ENCODE results near the gene C19orf18. TPM values are rescaled to one million over a fixed set of nuclear protein-coding genes. Genes with fewer than 3 reads are reported as not detected.

Gene C19orf18
- total RNA-seq, 2 experiments from 2014 or later, result not detected

DNA sequence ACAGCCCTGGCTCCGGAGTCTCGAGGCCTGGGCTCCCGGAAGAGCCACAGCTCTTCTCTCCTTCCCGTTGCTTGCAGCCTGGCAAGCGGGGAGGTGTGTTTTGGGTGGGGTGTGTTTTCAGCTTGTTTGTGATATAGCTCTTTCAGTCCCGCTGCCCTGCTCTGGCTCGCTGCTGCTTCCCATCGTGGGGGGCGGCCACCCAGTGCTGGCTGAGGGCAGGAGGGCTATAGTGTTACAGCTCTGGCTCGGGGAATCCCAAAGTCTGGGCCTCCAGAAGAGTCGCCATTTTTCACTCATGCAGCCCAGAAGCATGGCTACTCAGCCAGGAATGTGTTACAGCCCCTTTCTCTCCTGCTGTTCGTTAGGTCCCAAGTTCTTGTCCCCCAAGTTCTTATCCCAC lies 24.6 kb downstream of the C19orf18 start:
- CTCF ChIA-PET, result no interaction called here
- POLR2A ChIA-PET, result interaction anchor here (0.6 kb wide), 1 partner anchor 135 kb away, joined by 3 read pairs; no protein-coding TSS in a partner anchor

DNA sequence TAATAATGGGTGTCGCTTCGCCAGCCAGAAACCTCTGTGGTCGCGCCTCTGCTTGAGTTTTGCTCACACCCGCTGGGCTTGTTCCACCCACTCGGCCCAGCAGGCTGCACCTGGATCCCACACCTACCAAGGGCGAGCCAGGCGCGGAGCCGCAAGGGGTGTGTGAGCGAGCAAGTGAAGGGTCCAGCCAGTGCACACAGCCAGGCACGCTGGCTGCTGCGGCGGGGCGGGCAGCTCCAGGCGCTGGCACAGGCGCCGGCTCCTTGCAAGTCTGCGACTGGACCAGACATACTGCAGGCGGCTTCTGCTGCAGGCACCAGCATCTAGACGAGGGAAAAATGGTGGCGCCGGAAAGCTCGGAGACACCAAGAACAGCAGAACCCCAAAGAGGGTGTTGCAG lies 25.0 kb downstream of the C19orf18 start:
- POLR2A ChIA-PET, result no interaction called here
- CTCF ChIA-PET, result no interaction called here

DNA sequence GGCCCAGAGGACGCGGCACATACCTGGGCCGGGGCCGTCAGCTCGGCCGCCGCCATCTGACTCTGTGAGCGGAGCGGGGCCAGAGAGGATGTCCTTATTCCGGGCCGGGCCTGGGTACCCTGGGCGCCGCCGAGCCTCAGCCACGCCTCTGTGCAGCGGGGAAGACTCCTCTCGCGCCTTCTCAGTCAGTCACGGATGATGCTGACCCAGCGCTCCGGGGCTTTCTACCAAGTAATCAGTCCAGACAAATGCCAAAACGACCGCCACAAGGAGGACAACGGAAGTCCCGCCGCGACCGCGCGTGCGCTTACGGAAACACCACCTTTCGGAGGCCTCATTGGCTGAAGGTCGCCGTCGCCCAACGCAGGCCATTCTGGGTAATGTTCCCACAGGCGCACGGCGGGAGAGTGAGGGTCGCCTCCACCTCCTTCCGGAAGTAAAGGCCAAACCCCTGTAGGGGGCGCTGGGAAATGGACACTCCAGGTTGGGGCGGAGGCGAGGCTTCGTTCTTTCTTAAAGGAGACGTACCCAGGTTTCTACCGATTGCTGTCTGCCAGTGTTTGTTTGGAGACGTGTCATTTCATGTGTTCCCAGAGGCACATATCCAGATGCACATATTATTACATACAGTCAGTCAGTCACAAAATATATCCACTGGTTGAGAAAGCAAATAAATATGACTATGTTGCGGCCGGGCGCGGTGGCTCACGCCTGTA lies 26.8 kb downstream of the C19orf18 start, which contains the start of gene ZNF256:
ZNF256 (minus strand) TSS at position 288 of the 716 bp plus-strand sequence; CDS start at position 56, 232 bp downstream.
- POLR2A ChIA-PET, result interaction anchor here (0.7 kb wide), 1 partner anchor 17 kb away, joined by 4 read pairs; no protein-coding TSS in a partner anchor
- CTCF ChIA-PET, result interaction anchor here (0.6 kb wide), 1 partner anchor 12 kb away, joined by 3 read pairs; no protein-coding TSS in a partner anchor

DNA sequence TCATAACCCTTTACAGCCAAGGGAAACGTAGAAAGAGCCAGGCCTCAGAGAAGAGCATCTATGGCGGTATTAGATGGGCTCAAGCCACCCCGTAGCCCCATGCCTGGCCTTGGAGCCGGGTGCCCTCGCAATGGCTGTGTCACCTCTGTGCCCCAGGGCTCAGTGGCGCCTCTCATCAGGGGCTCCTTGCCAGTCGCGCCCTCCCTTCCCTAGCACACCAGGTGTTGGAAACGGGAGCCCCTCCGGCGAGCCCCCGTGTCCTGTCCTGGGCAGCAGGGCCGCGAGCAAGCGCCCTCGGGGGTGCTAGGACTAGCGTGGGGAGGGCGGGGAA lies 27.3 kb downstream of the C19orf18 start:
- ChIA-PET CTCF (no interaction called here), POLR2A (no interaction called here)

DNA sequence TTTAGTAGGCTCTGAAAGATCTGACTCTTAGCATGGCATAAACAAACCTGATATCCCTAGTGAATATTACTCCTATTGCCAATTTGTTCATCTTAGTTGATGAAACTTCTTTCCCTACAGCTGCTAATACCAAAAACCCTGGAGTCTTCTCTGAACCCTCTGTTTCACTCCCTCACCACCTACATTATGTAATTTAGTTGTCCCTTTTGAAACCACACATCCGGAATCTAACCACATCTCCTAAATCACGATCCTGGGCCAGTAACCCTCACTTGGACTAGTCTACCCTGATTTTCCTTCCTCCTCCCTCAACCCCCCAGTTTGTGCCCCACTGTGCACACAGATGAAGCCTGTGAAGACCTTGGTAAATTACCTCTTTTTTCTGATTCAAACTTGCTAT lies 28.0 kb downstream of the C19orf18 start:
- POLR2A ChIA-PET, result no interaction called here
- CTCF ChIA-PET, result no interaction called here

DNA sequence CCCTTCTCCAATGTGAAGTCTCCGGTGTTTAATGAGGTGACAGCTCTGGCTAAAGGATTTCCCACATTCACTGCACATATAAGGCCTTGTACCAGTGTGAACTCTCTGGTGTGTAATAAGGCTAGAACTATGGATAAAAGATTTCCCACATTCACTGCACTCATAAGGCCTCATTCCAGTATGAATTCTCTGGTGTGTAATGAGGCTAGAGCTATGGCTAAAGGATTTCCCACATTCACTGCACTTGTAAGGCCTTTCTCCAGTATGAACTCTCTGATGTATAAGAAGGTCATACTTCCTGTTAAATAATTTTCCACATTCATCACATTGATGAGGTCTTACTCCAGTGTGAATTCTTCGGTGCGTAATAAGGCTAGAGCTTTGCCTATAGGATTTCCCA lies 32.7 kb downstream of the C19orf18 start:
- POLR2A ChIA-PET, result no interaction called here
- CTCF ChIA-PET, result no interaction called here

GRCh38 chr19:57935731-57936130 lies 38.6 kb downstream of the C19orf18 start:
- ChIA-PET POLR2A (interaction anchor here (0.6 kb wide), 1 partner anchor 193 kb away, joined by 3 read pairs; no protein-coding TSS in a partner anchor), CTCF (interaction anchor here (0.6 kb wide), 2 partner anchors 13 to 155 kb away, joined by 3 read pairs; no protein-coding TSS in a partner anchor)

- CTCF ChIA-PET, result interaction anchor here (0.6 kb wide), 2 partner anchors 13 to 156 kb away, joined by 3 read pairs; no protein-coding TSS in a partner anchor
- POLR2A ChIA-PET, result interaction anchor here (0.6 kb wide), 1 partner anchor 192 kb away, joined by 3 read pairs; no protein-coding TSS in a partner anchor
Observed at GRCh38 chr19:57934820-57935665, 39.3 kb downstream of the C19orf18 start, which contains the start of gene ZNF418. Gene ZNF418 (minus strand): TSS chr19:57935402. CDS start chr19:57933822, 1,580 bp downstream.

- CTCF ChIA-PET, result no interaction called here
- POLR2A ChIA-PET, result no interaction called here
Observed at GRCh38 chr19:57927587-57927986, 46.7 kb downstream of the C19orf18 start.

DNA sequence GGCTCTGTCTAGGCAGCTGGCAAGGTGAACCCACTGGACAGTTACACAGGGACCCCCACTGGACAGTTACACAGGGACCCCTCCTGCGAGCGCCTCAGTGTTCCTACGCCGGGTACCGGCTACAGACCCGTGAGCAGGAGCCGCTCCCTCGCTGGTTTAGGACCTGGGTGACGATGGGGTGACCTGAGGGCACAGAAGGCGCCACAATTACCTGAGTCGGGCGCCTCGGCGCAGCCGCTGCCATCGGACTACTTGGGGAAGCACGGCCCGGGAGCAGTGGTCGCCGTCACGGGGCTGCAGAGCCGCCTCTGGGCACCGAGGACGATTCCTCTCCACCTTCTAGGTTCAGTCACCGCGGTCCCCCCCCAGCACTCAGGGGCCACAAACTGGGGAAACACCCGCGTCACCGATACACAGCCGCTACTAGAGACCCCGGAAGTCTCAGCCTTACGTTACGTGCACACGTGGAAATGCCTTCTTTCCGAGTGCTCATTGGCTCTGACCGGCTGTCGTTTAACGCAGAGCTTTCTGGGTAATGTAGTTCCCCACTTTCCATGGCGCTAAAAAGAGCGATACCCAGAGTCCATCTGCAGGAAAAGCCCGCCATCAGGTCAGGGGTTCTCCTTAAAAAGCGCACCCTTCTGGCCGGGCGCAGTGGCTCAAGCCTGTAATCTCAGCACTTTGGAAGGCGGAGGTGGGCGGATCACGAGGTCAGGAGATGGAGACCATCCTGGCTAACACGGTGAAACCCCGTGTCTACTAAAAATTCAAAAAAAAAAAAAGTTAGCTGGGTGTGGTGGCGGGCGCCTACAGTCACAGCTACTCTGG lies 58.0 kb downstream of the C19orf18 start, which contains the start of gene ZNF417:
ZNF417 (minus strand) TSS at position 425 of the 828 bp plus-strand sequence; CDS start at position 244, 181 bp downstream.
- CTCF ChIA-PET, result interaction anchor here (1.1 kb wide), 1 partner anchor 30 kb away, joined by 3 read pairs; no protein-coding TSS in a partner anchor
- POLR2A ChIA-PET, result interaction anchor here (0.6 kb wide), 3 partner anchors 86 to 436 kb away, joined by 3 to 4 read pairs (median 3); partner anchors contain the start of gene ZNF606

- POLR2A ChIA-PET, result no interaction called here
- CTCF ChIA-PET, result no interaction called here
Observed at GRCh38 chr19:57914531-57914930, 59.8 kb downstream of the C19orf18 start.

Other genes starting within 250 kb of the C19orf18 start
- gene ZNF671, start 246.9 kb downstream of the C19orf18 start, total RNA-seq, result 1 to 10 TPM; 8.2 to 8.4 TPM
- 10 to 100 TPM; 10.2 to 10.8 TPM for gene ZNF776, start 227.7 kb downstream of the C19orf18 start, total RNA-seq
- 10 to 100 TPM; 13.6 to 15.4 TPM for gene ZNF586, start 204.9 kb downstream of the C19orf18 start, total RNA-seq
- 1 to 10 TPM; 6.4 to 7.2 TPM for gene ZNF552, start 159.6 kb downstream of the C19orf18 start, total RNA-seq
- gene ZNF587B, start 144.2 kb downstream of the C19orf18 start, total RNA-seq, result 10 to 100 TPM; 27.3 to 27.5 TPM
- 10 to 100 TPM; 23.9 to 24.0 TPM for gene ZNF587, start 124.7 kb downstream of the C19orf18 start, total RNA-seq
- gene ZNF814, start 85.5 kb downstream of the C19orf18 start, total RNA-seq, result 10 to 100 TPM; 34.3 to 36.8 TPM
- gene ZNF417, start 57.9 kb downstream of the C19orf18 start, total RNA-seq, result 10 to 100 TPM; 15.0 to 15.3 TPM
- gene ZNF418, start 39.1 kb downstream of the C19orf18 start, total RNA-seq, result 1 to 10 TPM; 4.4 to 4.7 TPM
- 1 to 10 TPM; 6.2 to 7.5 TPM for gene ZNF256, start 26.8 kb downstream of the C19orf18 start, total RNA-seq
- 1 to 10 TPM; 6.3 to 6.6 TPM for gene ZNF606, start 28.3 kb upstream of the C19orf18 start, total RNA-seq
- gene ZSCAN1, start 59.5 kb upstream of the C19orf18 start, total RNA-seq, result not detected
- gene ZNF135, start 84.7 kb upstream of the C19orf18 start, total RNA-seq, result under 1 TPM; 0.71 to 0.78 TPM
- gene ZSCAN18, start 123.7 kb upstream of the C19orf18 start, total RNA-seq, result 10 to 100 TPM; 19.0 to 25.6 TPM
- gene ZNF329, start 176.3 kb upstream of the C19orf18 start, total RNA-seq, result 1 to 10 TPM; 7.0 to 7.9 TPM
- gene ZNF274, start 208.5 kb upstream of the C19orf18 start, total RNA-seq, result 10 to 100 TPM; 22.6 to 23.1 TPM

Measured in activated CD8-positive, alpha-beta memory T cell treated with anti-CD3 and anti-CD28 coated beads for 36 hours (primary cell).